Hepatocyte (in vitro differentiated cells): ENCODE data around the gene COX8A. TPM values are rescaled to one million over a fixed set of nuclear protein-coding genes. Genes with fewer than 3 reads are reported as not detected.

ENCODE experiments used
- DNase-seq: peaks from one replicate; pipeline ENCODE4 v3.0.0-alpha.2; 2016; ENCODE audit warnings: low spot score
- H2AFZ ChIP-seq: fragments of 200-600 bp; sonication (generic); 2 replicates; pipeline ENCODE4 v1.6.0; 2016; ENCODE audit warnings: antibody characterized with exemption, mild to moderate bottlenecking
- H3K27ac ChIP-seq: fragments of 200-600 bp; sonication (generic); 2 replicates; pipeline ENCODE4 v1.5.1; 2016; ENCODE audit warnings: mild to moderate bottlenecking
- H3K27me3 ChIP-seq: fragments of 200-600 bp; sonication (generic); 2 replicates; pipeline ENCODE4 v1.6.1; 2016
- H3K36me3 ChIP-seq: fragments of 200-600 bp; sonication (generic); replicated peaks from 2 replicates; pipeline ENCODE4 v1.5.1; 2016; ENCODE audit warnings: low read depth; ENCODE audit not compliant: insufficient read depth
- H3K4me1 ChIP-seq: fragments of 200-600 bp; sonication (generic); 2 replicates; pipeline ENCODE4 v1.5.1; 2016; ENCODE audit warnings: mild to moderate bottlenecking, moderate library complexity; ENCODE audit not compliant: insufficient read depth
- H3K4me2 ChIP-seq: fragments of 200-600 bp; sonication (generic); 2 replicates; pipeline ENCODE4 v1.6.0; 2016
- H3K4me3 ChIP-seq: fragments of 200-600 bp; sonication (generic); 2 replicates; pipeline ENCODE4 v1.5.1; 2016; ENCODE audit warnings: mild to moderate bottlenecking
- H3K79me2 ChIP-seq: fragments of 200-600 bp; sonication (generic); 2 replicates; pipeline ENCODE4 v1.6.0; 2017; ENCODE audit warnings: mild to moderate bottlenecking
- H3K9me2 ChIP-seq: fragments of 200-600 bp; sonication (generic); replicated peaks from 2 replicates; pipeline ENCODE4 v1.6.0; 2017; ENCODE audit warnings: mild to moderate bottlenecking; ENCODE audit not compliant: insufficient read depth
- H3K9me3 ChIP-seq: fragments of 200-600 bp; sonication (generic); 2 replicates; pipeline ENCODE4 v1.5.1; 2016; ENCODE audit warnings: low read depth, mild to moderate bottlenecking
- H4K20me1 ChIP-seq: fragments of 200-600 bp; sonication (generic); 2 replicates; pipeline ENCODE4 v1.6.0; 2016; ENCODE audit warnings: mild to moderate bottlenecking; ENCODE audit not compliant: insufficient read depth, poor library complexity, severe bottlenecking
- CTCF ChIP-seq: fragments of 200-600 bp; sonication (generic); IDR thresholded peaks from 2 replicates; pipeline ENCODE4 v1.5.1; 2016; ENCODE audit warnings: antibody characterized with exemption, mild to moderate bottlenecking; ENCODE audit not compliant: poor library complexity
- EZH2 ChIP-seq: fragments of 200-600 bp; sonication (generic); IDR thresholded peaks from 2 replicates; pipeline ENCODE4 v1.6.1; 2016; ENCODE audit warnings: antibody characterized with exemption, mild to moderate bottlenecking, borderline replicate concordance
- EZH2phosphoT487 ChIP-seq: fragments of 200-600 bp; sonication (generic); IDR thresholded peaks from one replicate; pipeline ENCODE4 v1.6.1; 2018; ENCODE audit warnings: antibody characterized with exemption, mild to moderate bottlenecking, low read depth, moderate library complexity; ENCODE audit not compliant: unreplicated experiment, severe bottlenecking
- WGBS: methylation state at CpG from one replicate; pipeline ENCODE4 v1.1.6; 2016; ENCODE audit warnings: low lambda C conversion rate; ENCODE audit errors: missing lambda C conversion rate; 5-methylcytosine and 5-hydroxymethylcytosine counted together
- polyA plus RNA-seq: library from polyadenylated mRNA; unstranded; fragments of >200 nt; fragmentation: Nextera tagmentation; extraction: Ambion mirVana; gene quantifications from 2 replicates; pipeline ENCODE4 v1.2.1, GENCODE V29; 2016
- total RNA-seq: library from RNA; depleted of rRNA; stranded (reverse); fragments of >200 nt; gene quantifications from 2 replicates; pipeline ENCODE4 v1.2.3, GENCODE V29; 2014

The COX8A gene
- total and polyA plus RNA-seq, 2 experiments from 2014 or later, result 430 to 463 TPM

DNA sequence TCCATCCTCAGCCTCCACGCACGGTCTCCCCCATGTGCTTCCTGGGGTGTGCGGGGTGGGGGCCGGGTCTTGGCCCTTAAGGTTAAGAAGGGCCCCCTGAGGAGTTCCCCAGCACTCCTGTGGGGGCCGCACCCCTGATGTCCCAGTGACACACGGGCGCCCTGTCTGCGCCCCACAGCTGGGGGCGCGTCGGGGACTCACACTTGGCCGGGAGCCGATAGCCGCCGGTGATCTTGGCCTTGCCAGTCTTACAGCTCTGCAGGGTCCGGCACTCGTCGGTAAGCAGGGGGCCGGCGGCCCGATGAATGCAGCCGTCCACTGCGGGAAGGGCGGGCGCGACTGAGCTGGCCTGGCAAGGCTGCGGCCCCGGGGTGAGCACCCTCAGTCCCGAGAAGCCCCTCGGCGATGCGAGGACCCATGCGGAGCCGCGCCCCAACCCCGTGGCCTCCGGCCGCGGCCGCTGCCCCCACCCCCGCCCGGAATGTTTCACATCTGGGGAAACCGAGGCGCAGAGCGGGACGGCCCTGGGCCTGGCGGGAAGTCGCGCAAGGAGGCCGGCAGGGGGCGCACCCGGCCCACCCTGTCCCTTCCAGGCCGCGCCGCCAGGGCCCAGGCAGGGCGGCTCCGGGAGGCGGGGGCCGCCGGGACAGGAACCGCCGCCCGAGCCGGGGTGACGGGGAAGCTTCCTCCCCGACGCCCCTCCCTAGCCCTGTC, 25.8 kb downstream of the COX8A start:
- Histone ChIP-seq H3K4me3 (no peak overlapping the region), H3K9me2 (no peaks in the 10 kb centered on the region), H3K4me2 (peak overlapping the region; percentile 90), H3K27me3 (no peaks in the 10 kb centered on the region), H3K27ac (no peak overlapping the region), H4K20me1 (peaks cover 19% of the 10 kb centered on the region), H3K9me3 (no peaks in the 10 kb centered on the region), H3K36me3 (no peaks in the 10 kb centered on the region), H3K4me1 (peaks cover 34% of the 10 kb centered on the region), H3K79me2 (no peaks in the 10 kb centered on the region), H2AFZ (no peak overlapping the region)
- WGBS, result 5% methylated on average over 20 of the region's 67 CpGs
- no peak for TF ChIP-seq EZH2phosphoT487
- TF ChIP-seq CTCF, result peak; percentile 79
- TF ChIP-seq EZH2, result no peak
- DNase-seq, result peak; percentile 93

- H3K4me3 ChIP-seq, result no peak overlapping the region
- H3K4me2 ChIP-seq, result peak overlapping the region; percentile 90
- H4K20me1 ChIP-seq, result peaks cover 19% of the 10 kb centered on the region
- H2AFZ ChIP-seq, result no peak overlapping the region
- no peak overlapping the region for H3K27ac ChIP-seq
- H3K9me2 ChIP-seq, result no peaks in the 10 kb centered on the region
- 57% methylated on average over 51 of the region's 60 CpGs for WGBS
- H3K79me2 ChIP-seq, result no peaks in the 10 kb centered on the region
- H3K4me1 ChIP-seq, result peaks cover 34% of the 10 kb centered on the region
- no peaks in the 10 kb centered on the region for H3K9me3 ChIP-seq
- no peak for DNase-seq
- TF ChIP-seq EZH2 (no peak), CTCF (no peak), EZH2phosphoT487 (no peak)
- H3K27me3 ChIP-seq, result no peaks in the 10 kb centered on the region
- no peaks in the 10 kb centered on the region for H3K36me3 ChIP-seq
Observed at GRCh38 chr11:64000740-64001483, 26.5 kb downstream of the COX8A start.

GRCh38 chr11:64001484-64002420, 27.3 kb downstream of the COX8A start:
- no peaks in the 10 kb centered on the region for H3K79me2 ChIP-seq
- no peak overlapping the region for H3K4me3 ChIP-seq
- no peak overlapping the region for H3K4me2 ChIP-seq
- H3K4me1 ChIP-seq, result peaks cover 40% of the 10 kb centered on the region
- WGBS, result 77% methylated on average over 23 of the region's 23 CpGs
- no peaks in the 10 kb centered on the region for H3K9me3 ChIP-seq
- TF ChIP-seq EZH2phosphoT487 (no peak), CTCF (no peak), EZH2 (no peak)
- H3K27ac ChIP-seq, result no peak overlapping the region
- H3K36me3 ChIP-seq, result no peaks in the 10 kb centered on the region
- no peaks in the 10 kb centered on the region for H3K9me2 ChIP-seq
- peak; percentile 49 for DNase-seq
- no peak overlapping the region for H2AFZ ChIP-seq
- H3K27me3 ChIP-seq, result peaks cover 4% of the 10 kb centered on the region
- H4K20me1 ChIP-seq, result peaks cover 19% of the 10 kb centered on the region
